ENCODE results near the gene CUL4A. TPM values are rescaled to one million over a fixed set of nuclear protein-coding genes. Genes with fewer than 3 reads are reported as not detected.

CUL4A gene
- total and polyA plus RNA-seq, 9 of the 15 experiments (the other 6 are each of a cell fraction or from before 2014, with no cell fraction given), result 21.1 to 92.0 (median 63.2) TPM

- TF ChIP-seq MGA (IDR thresholded peaks at IDR 0.05) (peak; percentile 62), ZNF3 (CRISPR knock-in tag; IDR thresholded peaks at IDR 0.05) (no peak), TRIM24 (IDR thresholded peaks at IDR 0.05) (peak; percentile 21 to 34; a peak in 2 of 4 replicates), ZNF668 (CRISPR knock-in tag; IDR thresholded peaks at IDR 0.05) (no peak), ZBTB33 (CRISPR knock-in tag; IDR thresholded peaks at IDR 0.05) (0 out of 2 replicates have a peak, but pooled peaks have one; percentile 29), JUND (IDR thresholded peaks at IDR 0.05; ENCODE audit: borderline replicate concordance, low read depth, low read length) (0 out of 2 replicates have a peak, but pooled peaks have one; percentile 37), JUND (tag; IDR thresholded peaks at IDR 0.05; ENCODE audit: borderline replicate concordance, low read depth, low read length) (no peak), CBX3 (IDR thresholded peaks at IDR 0.05; ENCODE audit: borderline replicate concordance in 1 of 2, low read length in 2 of 2) (peak in 1 of 2 experiments; percentile 23; a peak in 1 of 3 replicates), THRA (IDR thresholded peaks at IDR 0.05) (no peak), CTBP1 (IDR thresholded peaks at IDR 0.05; ENCODE audit: borderline replicate concordance) (peak; percentile 41; the same call in 1 of the 2 replicates), MCM7 (IDR thresholded peaks at IDR 0.05) (no peak), SAP30 (IDR thresholded peaks at IDR 0.05; ENCODE audit: borderline replicate concordance, insufficient read depth, low read depth, low read length, poor library complexity, severe bottlenecking) (no peak)
Observed at GRCh38 chr13:113219256-113219940, 10.0 kb downstream of the CUL4A start (continued).

Measured in K562 (cell line).